HepG2 (cell line): ENCODE measurements around the gene RNF168. TPM values are rescaled to one million over a fixed set of nuclear protein-coding genes. Genes with fewer than 3 reads are reported as not detected.

Experiments
- IKZF1 ChIP-seq: fragments of 450-650 bp; IDR thresholded peaks from 2 replicates; pipeline ENCODE4 v1.7.1; 2016
- PHF20 ChIP-seq: sonication (generic); formaldehyde crosslinking; IDR thresholded peaks from 2 replicates; pipeline ENCODE4 v1.5.0; 2020; ENCODE audit warnings: mild to moderate bottlenecking, missing genetic modification reagents
- RELA ChIP-seq: sonication (generic); formaldehyde crosslinking; IDR thresholded peaks from 2 replicates; pipeline ENCODE4 v1.4.0; 2020; ENCODE audit warnings: missing genetic modification reagents
- RFX3 ChIP-seq: IDR thresholded peaks from 2 replicates; pipeline ENCODE4 v1.6.1; 2016; ENCODE audit warnings: missing biosample characterization, missing genetic modification reagents
- RORA ChIP-seq: sonication (generic); formaldehyde crosslinking; IDR thresholded peaks from 2 replicates; pipeline ENCODE4 v1.5.0; 2020; ENCODE audit warnings: mild to moderate bottlenecking, missing genetic modification reagents, moderate library complexity
- SOX13 ChIP-seq, 3 experiments: fragments of 450-650 bp in 1 of 3; sonication (generic) in 1 of 3; formaldehyde crosslinking in 1 of 3; IDR thresholded peaks in 2 of 3; conservative IDR thresholded peaks in 1 of 3; 2 replicates each; pipeline versions ENCODE4 v1.5.0 to v1.6.1; 2016 to 2020; ENCODE audit warnings: antibody characterized with exemption in 1 of 3, mild to moderate bottlenecking in 1 of 3, missing compliant biosample characterization in 1 of 3, missing genetic modification reagents in 1 of 3, moderate library complexity in 1 of 3
- SP5 ChIP-seq: IDR thresholded peaks from 2 replicates; pipeline ENCODE4 v1.6.1; 2016; ENCODE audit warnings: low read depth, borderline replicate concordance
- ZBTB7A ChIP-seq: sonication (generic); formaldehyde crosslinking; IDR thresholded peaks from 2 replicates; pipeline ENCODE4 v1.8.0; 2022; ENCODE audit warnings: mild to moderate bottlenecking, missing genetic modification reagents
- ZFP62 ChIP-seq: sonication (generic); formaldehyde crosslinking; IDR thresholded peaks from 2 replicates; pipeline ENCODE4 v1.4.0; 2020; ENCODE audit warnings: missing genetic modification reagents
- ZNF143 ChIP-seq: sonication (generic); formaldehyde crosslinking; IDR thresholded peaks from 2 replicates; pipeline ENCODE4 v1.4.0; 2020; ENCODE audit warnings: missing genetic modification reagents
- ZNF180 ChIP-seq: sonication (generic); formaldehyde crosslinking; IDR thresholded peaks from 2 replicates; pipeline ENCODE4 v1.4.0; 2020; ENCODE audit warnings: low read depth, missing genetic modification reagents, borderline replicate concordance
- ZNF460 ChIP-seq: sonication (generic); formaldehyde crosslinking; IDR thresholded peaks from 2 replicates; pipeline ENCODE4 v1.5.1; 2020; ENCODE audit warnings: missing genetic modification reagents, mild to moderate bottlenecking, borderline replicate concordance
- ZNF510 ChIP-seq: sonication (generic); formaldehyde crosslinking; IDR thresholded peaks from 2 replicates; pipeline ENCODE4 v1.4.0; 2020; ENCODE audit warnings: low read depth, mild to moderate bottlenecking, missing genetic modification reagents
- polyA plus RNA-seq, 8 experiments: library from polyadenylated mRNA; depleted of rRNA in 3 of 8; stranded (reverse) in 7 of 8; unstranded in 1 of 8; fragments of >200 nt; fragmentation: Illumina TruSeq in 4 of 8; extraction: Trizol in 4 of 8; gene quantifications; 2 replicates each; pipeline versions ENCODE4 v1.2.1 to v1.2.3, GENCODE V29; 2011 to 2016; ENCODE audit warnings: low read depth in 4 of 8, missing spikeins in 1 of 8, mixed read lengths in 1 of 8; ENCODE audit not compliant: insufficient read depth in 1 of 8
- total RNA-seq, 5 experiments: library from RNA; depleted of rRNA; stranded (reverse); fragments of >200 nt; fragmentation: Illumina TruSeq; extraction: Trizol; gene quantifications; 2 replicates each; pipeline ENCODE4 v1.2.3, GENCODE V29; 2016; ENCODE audit warnings: low read depth in 1 of 5
- TF ChIP-seq, protein P1 (sequence below): sonication (generic); formaldehyde crosslinking; IDR thresholded peaks from 2 replicates; pipeline ENCODE4 v1.9.0; 2022; ENCODE audit warnings: low read depth, missing genetic modification reagents
- TF ChIP-seq, protein P2 (sequence below): sonication (generic); formaldehyde crosslinking; conservative IDR thresholded peaks from 2 replicates; pipeline ENCODE4 v1.4.0; 2020; ENCODE audit warnings: missing genetic modification reagents
- TF ChIP-seq, protein P3 (sequence below): sonication (generic); formaldehyde crosslinking; IDR thresholded peaks from 2 replicates; pipeline ENCODE4 v1.4.0; 2020; ENCODE audit warnings: missing genetic modification reagents
- TF ChIP-seq, protein P4 (sequence below): sonication (generic); formaldehyde crosslinking; IDR thresholded peaks from 2 replicates; pipeline ENCODE4 v1.4.0; 2020; ENCODE audit warnings: low read depth, mild to moderate bottlenecking, missing genetic modification reagents
- TF ChIP-seq, protein P5 (sequence below): sonication (generic); formaldehyde crosslinking; IDR thresholded peaks from 2 replicates; pipeline ENCODE4 v1.4.0; 2020; ENCODE audit warnings: missing genetic modification reagents; ENCODE audit errors: not compliant biosample characterization

The RNF168 gene
- total and polyA plus RNA-seq, 2 of the 13 experiments (the other 11 are each of a cell fraction or from before 2014, with no cell fraction given), result 3.7 to 22.9 TPM

DNA sequence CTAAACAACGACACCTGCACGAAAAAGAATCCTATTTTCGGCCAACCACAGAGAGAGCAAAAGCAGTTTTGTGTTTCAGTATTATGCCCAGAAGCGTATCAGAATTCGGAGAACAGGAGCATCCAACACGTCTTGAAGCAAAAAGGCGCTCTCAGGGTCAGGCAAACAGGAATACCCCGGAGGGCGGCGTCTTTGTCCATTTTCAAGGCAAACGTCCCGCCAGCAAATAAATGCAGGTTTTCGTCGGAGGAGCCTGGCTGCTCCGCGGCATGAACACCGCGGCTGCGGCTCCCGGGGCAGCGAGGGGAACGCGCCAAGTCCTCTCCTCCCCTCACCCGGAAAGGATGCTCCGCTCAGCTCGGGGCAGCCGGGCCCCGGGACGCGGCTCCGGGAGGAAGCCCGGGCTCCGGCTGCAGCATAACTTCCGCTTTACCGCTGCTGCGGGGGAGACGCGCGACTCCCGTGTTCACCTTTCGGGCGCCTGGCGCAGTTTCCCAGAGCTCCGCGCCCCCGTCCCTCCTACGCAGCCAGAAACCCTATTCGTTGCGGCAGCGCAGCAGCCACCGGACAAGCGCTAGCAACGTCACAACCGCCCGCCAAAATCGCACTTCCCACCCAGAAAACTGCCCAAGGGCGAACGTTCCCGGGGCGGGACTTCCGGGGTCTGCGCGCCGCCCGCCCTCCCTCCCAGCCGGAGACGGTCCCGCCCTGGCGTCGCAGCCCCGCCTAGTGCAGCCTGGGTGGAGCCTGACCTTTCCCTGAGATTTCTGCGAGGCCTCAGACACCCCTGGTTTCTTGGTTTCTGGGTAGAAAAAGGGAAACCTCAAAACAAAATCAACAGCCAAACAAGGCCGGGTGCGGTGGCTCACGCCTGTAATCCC is at the start of gene RNF168 (continued):
- TF ChIP-seq ZBTB7A (CRISPR knock-in tag) (no peak), IKZF1 (no peak), RELA (CRISPR knock-in tag) (no peak), PHF20 (CRISPR knock-in tag) (peak; percentile 87), ZNF510 (CRISPR knock-in tag) (no peak), SOX13 (IDR thresholded peaks at IDR 0.05) (0 out of 2 replicates have a peak, but pooled peaks have one; percentile 20), SOX13 (CRISPR knock-in tag; conservative IDR thresholded peaks at IDR 0.05 in 1 of 2, IDR thresholded peaks at IDR 0.05 in 1 of 2) (peak in 1 of 2 experiments; percentile 30; a peak in 1 of 4 replicates), ZFP62 (no peak), SP5 (peak; percentile 74), ZNF180 (no peak), ZNF143 (CRISPR knock-in tag) (peak; percentile 74), ZNF460 (CRISPR knock-in tag) (no peak; the same call in 1 of the 2 replicates), RORA (no peak), RFX3 (CRISPR knock-in tag) (no peak)
- TF ChIP-seq, protein P1, sequence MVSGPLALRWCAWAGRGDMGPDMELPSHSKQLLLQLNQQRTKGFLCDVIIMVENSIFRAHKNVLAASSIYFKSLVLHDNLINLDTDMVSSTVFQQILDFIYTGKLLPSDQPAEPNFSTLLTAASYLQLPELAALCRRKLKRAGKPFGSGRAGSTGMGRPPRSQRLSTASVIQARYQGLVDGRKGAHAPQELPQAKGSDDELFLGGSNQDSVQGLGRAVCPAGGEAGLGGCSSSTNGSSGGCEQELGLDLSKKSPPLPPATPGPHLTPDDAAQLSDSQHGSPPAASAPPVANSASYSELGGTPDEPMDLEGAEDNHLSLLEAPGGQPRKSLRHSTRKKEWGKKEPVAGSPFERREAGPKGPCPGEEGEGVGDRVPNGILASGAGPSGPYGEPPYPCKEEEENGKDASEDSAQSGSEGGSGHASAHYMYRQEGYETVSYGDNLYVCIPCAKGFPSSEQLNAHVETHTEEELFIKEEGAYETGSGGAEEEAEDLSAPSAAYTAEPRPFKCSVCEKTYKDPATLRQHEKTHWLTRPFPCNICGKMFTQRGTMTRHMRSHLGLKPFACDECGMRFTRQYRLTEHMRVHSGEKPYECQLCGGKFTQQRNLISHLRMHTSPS (CRISPR knock-in tag), result no peak
- TF ChIP-seq, protein P2, sequence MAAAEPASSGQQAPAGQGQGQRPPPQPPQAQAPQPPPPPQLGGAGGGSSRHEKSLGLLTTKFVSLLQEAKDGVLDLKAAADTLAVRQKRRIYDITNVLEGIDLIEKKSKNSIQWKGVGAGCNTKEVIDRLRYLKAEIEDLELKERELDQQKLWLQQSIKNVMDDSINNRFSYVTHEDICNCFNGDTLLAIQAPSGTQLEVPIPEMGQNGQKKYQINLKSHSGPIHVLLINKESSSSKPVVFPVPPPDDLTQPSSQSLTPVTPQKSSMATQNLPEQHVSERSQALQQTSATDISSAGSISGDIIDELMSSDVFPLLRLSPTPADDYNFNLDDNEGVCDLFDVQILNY (CRISPR knock-in tag), result peak; percentile 66
- TF ChIP-seq, protein P3, sequence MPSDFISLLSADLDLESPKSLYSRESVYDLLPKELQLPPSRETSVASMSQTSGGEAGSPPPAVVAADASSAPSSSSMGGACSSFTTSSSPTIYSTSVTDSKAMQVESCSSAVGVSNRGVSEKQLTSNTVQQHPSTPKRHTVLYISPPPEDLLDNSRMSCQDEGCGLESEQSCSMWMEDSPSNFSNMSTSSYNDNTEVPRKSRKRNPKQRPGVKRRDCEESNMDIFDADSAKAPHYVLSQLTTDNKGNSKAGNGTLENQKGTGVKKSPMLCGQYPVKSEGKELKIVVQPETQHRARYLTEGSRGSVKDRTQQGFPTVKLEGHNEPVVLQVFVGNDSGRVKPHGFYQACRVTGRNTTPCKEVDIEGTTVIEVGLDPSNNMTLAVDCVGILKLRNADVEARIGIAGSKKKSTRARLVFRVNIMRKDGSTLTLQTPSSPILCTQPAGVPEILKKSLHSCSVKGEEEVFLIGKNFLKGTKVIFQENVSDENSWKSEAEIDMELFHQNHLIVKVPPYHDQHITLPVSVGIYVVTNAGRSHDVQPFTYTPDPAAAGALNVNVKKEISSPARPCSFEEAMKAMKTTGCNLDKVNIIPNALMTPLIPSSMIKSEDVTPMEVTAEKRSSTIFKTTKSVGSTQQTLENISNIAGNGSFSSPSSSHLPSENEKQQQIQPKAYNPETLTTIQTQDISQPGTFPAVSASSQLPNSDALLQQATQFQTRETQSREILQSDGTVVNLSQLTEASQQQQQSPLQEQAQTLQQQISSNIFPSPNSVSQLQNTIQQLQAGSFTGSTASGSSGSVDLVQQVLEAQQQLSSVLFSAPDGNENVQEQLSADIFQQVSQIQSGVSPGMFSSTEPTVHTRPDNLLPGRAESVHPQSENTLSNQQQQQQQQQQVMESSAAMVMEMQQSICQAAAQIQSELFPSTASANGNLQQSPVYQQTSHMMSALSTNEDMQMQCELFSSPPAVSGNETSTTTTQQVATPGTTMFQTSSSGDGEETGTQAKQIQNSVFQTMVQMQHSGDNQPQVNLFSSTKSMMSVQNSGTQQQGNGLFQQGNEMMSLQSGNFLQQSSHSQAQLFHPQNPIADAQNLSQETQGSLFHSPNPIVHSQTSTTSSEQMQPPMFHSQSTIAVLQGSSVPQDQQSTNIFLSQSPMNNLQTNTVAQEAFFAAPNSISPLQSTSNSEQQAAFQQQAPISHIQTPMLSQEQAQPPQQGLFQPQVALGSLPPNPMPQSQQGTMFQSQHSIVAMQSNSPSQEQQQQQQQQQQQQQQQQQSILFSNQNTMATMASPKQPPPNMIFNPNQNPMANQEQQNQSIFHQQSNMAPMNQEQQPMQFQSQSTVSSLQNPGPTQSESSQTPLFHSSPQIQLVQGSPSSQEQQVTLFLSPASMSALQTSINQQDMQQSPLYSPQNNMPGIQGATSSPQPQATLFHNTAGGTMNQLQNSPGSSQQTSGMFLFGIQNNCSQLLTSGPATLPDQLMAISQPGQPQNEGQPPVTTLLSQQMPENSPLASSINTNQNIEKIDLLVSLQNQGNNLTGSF, result no peak
- TF ChIP-seq, protein P4, sequence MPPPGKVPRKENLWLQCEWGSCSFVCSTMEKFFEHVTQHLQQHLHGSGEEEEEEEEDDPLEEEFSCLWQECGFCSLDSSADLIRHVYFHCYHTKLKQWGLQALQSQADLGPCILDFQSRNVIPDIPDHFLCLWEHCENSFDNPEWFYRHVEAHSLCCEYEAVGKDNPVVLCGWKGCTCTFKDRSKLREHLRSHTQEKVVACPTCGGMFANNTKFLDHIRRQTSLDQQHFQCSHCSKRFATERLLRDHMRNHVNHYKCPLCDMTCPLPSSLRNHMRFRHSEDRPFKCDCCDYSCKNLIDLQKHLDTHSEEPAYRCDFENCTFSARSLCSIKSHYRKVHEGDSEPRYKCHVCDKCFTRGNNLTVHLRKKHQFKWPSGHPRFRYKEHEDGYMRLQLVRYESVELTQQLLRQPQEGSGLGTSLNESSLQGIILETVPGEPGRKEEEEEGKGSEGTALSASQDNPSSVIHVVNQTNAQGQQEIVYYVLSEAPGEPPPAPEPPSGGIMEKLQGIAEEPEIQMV (CRISPR knock-in tag), result no peak; the same call in 1 of the 2 replicates
- TF ChIP-seq, protein P5, sequence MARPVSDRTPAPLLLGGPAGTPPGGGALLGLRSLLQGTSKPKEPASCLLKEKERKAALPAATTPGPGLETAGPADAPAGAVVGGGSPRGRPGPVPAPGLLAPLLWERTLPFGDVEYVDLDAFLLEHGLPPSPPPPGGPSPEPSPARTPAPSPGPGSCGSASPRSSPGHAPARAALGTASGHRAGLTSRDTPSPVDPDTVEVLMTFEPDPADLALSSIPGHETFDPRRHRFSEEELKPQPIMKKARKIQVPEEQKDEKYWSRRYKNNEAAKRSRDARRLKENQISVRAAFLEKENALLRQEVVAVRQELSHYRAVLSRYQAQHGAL (CRISPR knock-in tag), result no peak
